GM12872 (cell line): Measurements from ENCODE around the gene SH3BP5L.

Experiments
- CTCF ChIP-seq: IDR thresholded peaks from 3 replicates; pipeline ENCODE4 v1.5.1; 2011; ENCODE audit warnings: low read depth, mild to moderate bottlenecking, low read length, moderate library complexity; ENCODE audit not compliant: insufficient read depth

SH3BP5L gene

DNA sequence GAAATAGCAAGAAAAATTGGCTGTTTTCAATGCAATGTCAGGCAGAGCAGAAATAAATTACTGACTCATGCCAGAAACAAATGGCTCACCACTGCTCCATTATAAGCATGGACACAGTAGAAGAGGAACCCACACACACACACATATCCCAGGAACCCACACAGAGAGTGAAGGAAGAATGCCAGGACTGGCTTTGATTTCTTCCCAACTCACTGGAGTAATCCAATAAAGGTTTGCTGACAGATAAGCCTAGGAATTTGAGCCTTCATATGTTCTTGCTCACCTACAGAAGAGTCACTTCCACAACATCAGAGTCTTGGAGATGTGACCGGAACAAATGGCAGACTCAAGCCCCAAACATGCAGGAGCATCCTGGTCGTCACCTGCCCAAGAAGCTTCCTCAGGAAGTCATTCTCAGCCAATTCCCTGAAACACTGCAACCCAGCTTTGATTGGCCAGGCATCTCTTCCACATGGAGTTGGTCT, 2.2 kb downstream of the SH3BP5L start:
- no peak for TF ChIP-seq CTCF

- no peak for TF ChIP-seq CTCF
Observed at GRCh38 chr1:248822148-248823032, 3.3 kb downstream of the SH3BP5L start.

- no peak for TF ChIP-seq CTCF
Observed at GRCh38 chr1:248821641-248822040, 4.1 kb downstream of the SH3BP5L start.

GRCh38 chr1:248821101-248821500, 4.6 kb downstream of the SH3BP5L start:
- no peak for TF ChIP-seq CTCF

GRCh38 chr1:248820041-248820585, 5.6 kb downstream of the SH3BP5L start:
- TF ChIP-seq CTCF, result no peak

- TF ChIP-seq CTCF, result no peak
Observed at GRCh38 chr1:248818505-248819374, 7.0 kb downstream of the SH3BP5L start.

DNA sequence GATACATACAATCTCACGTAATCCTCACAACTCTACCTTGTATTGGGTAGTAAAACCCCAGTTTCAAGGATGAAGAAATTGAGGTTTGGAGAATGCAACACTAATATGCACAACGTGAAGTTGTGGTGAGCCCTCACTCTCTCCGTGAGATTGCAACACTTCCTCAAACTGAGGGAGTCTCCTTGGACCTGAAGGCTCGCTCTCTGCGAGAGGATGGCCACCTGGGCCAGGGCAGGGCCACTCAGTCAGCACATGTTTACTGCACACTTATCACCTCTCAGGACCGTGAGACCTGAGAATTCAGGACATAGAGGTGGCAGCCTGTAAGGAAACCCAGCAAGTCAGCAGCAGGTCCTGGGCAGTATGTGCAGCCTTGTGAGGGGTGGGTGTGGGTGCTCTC, 8.7 kb downstream of the SH3BP5L start:
- TF ChIP-seq CTCF, result no peak
